GM23248 (cell line): ENCODE data around the gene PARP8. TPM values are rescaled to one million over a fixed set of nuclear protein-coding genes. Genes with fewer than 3 reads are reported as not detected.

Source experiments
- DNase-seq: peaks from one replicate; pipeline ENCODE4 v3.0.0-alpha.2; 2015
- H2AFZ ChIP-seq: fragments of 200-600 bp; sonication (generic); 2 replicates; pipeline ENCODE4 v1.6.1; 2016; ENCODE audit warnings: antibody characterized with exemption
- H3F3A ChIP-seq: fragments of 200-600 bp; sonication (generic); 2 replicates; pipeline ENCODE4 v1.6.1; 2016; ENCODE audit warnings: mild to moderate bottlenecking, antibody characterized with exemption, mixed run types; ENCODE audit not compliant: insufficient read depth
- H3K27ac ChIP-seq: fragments of 200-600 bp; sonication (generic); 2 replicates; pipeline ENCODE4 v1.5.1; 2016; ENCODE audit warnings: mild to moderate bottlenecking
- H3K27me3 ChIP-seq: fragments of 200-600 bp; sonication (generic); replicated peaks from 2 replicates; pipeline ENCODE4 v1.6.1; 2016; ENCODE audit warnings: mild to moderate bottlenecking; ENCODE audit not compliant: insufficient read depth
- H3K36me3 ChIP-seq: fragments of 200-600 bp; sonication (generic); 2 replicates; pipeline ENCODE4 v1.6.1; 2016; ENCODE audit warnings: low read depth, mild to moderate bottlenecking
- H3K4me1 ChIP-seq: fragments of 200-600 bp; sonication (generic); 2 replicates; pipeline ENCODE4 v1.6.1; 2016; ENCODE audit warnings: mild to moderate bottlenecking; ENCODE audit not compliant: insufficient read depth
- H3K4me2 ChIP-seq: fragments of 200-600 bp; sonication (generic); one replicate; pipeline ENCODE4 v1.6.1; 2016; ENCODE audit warnings: mild to moderate bottlenecking; ENCODE audit not compliant: unreplicated experiment
- H3K4me3 ChIP-seq: fragments of 200-600 bp; sonication (generic); 2 replicates; pipeline ENCODE4 v1.5.1; 2016; ENCODE audit warnings: mild to moderate bottlenecking
- H3K79me2 ChIP-seq: fragments of 200-600 bp; sonication (generic); 2 replicates; pipeline ENCODE4 v1.6.1; 2016; ENCODE audit warnings: mild to moderate bottlenecking; ENCODE audit not compliant: insufficient read depth
- H3K9ac ChIP-seq: fragments of 200-600 bp; sonication (generic); 2 replicates; pipeline ENCODE4 v1.6.1; 2016; ENCODE audit warnings: mild to moderate bottlenecking
- H3K9me2 ChIP-seq: fragments of 200-600 bp; sonication (generic); 2 replicates; pipeline ENCODE4 v1.6.1; 2016; ENCODE audit warnings: mixed run types, mild to moderate bottlenecking, moderate library complexity; ENCODE audit not compliant: insufficient read depth
- H3K9me3 ChIP-seq: fragments of 200-600 bp; sonication (generic); one replicate; pipeline ENCODE4 v1.6.1; 2017; ENCODE audit warnings: low read depth
- H4K20me1 ChIP-seq: fragments of 200-600 bp; sonication (generic); 2 replicates; pipeline ENCODE4 v1.6.0; 2016; ENCODE audit not compliant: insufficient read depth
- EZH2 ChIP-seq: fragments of 200-600 bp; sonication (generic); IDR thresholded peaks from 2 replicates; pipeline ENCODE4 v1.6.1; 2018; ENCODE audit warnings: antibody characterized with exemption, mild to moderate bottlenecking; ENCODE audit not compliant: insufficient read depth, poor library complexity, severe bottlenecking
- EZH2phosphoT487 ChIP-seq: fragments of 200-600 bp; sonication (generic); IDR thresholded peaks from 2 replicates; pipeline ENCODE4 v1.6.1; 2018; ENCODE audit warnings: antibody characterized with exemption, moderate library complexity, mild to moderate bottlenecking, low read depth; ENCODE audit not compliant: insufficient read depth
- WGBS, 2 experiments: methylation state at CpG; one replicate each; pipeline ENCODE4 v1.1.6; 2015 to 2017; ENCODE audit warnings: low lambda C conversion rate in 2 of 2, low coverage in 1 of 2; ENCODE audit errors: missing lambda C conversion rate in 2 of 2; 5-methylcytosine and 5-hydroxymethylcytosine counted together
- in situ Hi-C: fragments of 300-500 bp; cut with MboI; formaldehyde crosslinking; loops from 2 replicates; pipeline ENCODE4 v1.15.0; 2020
- polyA plus RNA-seq: library from polyadenylated mRNA; unstranded; fragments of >200 nt; fragmentation: Nextera tagmentation; extraction: Ambion mirVana; gene quantifications from 2 replicates; pipeline ENCODE4 v1.2.1, GENCODE V29; 2016
- total RNA-seq: library from RNA; depleted of rRNA; stranded (reverse); fragments of >200 nt; shearing (Covaris generic); gene quantifications from 2 replicates; pipeline ENCODE4 v1.2.3, GENCODE V29; 2014; rRNA removed

PARP8 gene
- total and polyA plus RNA-seq, 2 experiments from 2014 or later = 1.1 to 2.5 TPM

DNA sequence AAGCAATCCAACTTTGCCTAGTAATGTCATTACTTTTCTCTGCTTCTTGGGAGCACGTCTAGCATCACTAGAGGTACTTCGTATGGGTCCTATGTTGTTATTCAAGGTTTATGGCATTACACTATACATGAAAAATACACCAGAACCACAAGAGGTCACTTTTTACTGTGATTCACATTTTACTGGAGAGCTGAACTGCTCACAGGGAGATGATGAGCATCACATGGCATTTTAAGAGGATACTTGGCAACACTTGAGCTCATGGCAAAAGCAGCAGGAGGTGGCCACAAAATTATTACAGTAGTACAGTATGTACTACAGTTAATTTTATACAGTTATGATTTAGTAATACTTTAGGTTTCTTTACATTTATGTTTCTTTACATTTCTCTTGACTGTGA is 223.4 kb downstream of the PARP8 start:
- H3K9me2 ChIP-seq = no peaks in the 10 kb centered on the region
- no peaks in the 10 kb centered on the region for H4K20me1 ChIP-seq
- H2AFZ ChIP-seq = no peak overlapping the region
- H3K27ac ChIP-seq = no peak overlapping the region
- H3K4me3 ChIP-seq = no peak overlapping the region
- H3K36me3 ChIP-seq = no peaks in the 10 kb centered on the region
- H3K79me2 ChIP-seq = no peaks in the 10 kb centered on the region
- TF ChIP-seq EZH2 = no peak
- TF ChIP-seq EZH2phosphoT487 = no peak
- no peaks in the 10 kb centered on the region for H3K9me3 ChIP-seq
- no peaks in the 10 kb centered on the region for H3K27me3 ChIP-seq
- in situ Hi-C loops = no loop called here
- H3K9ac ChIP-seq = no peak overlapping the region
- DNase-seq = peak; percentile 11
- no peaks in the 10 kb centered on the region for H3K4me1 ChIP-seq
- 7 to 11% methylated on average over 2 of the region's 2 CpGs for WGBS, 2 experiments
- no peaks in the 10 kb centered on the region for H3F3A ChIP-seq
- no peak overlapping the region for H3K4me2 ChIP-seq

Other genes starting within 250 kb of the PARP8 start
- gene EMB, start 225.3 kb upstream of the PARP8 start, total RNA-seq = 0.22 TPM in 1 of 2 replicates, not detected in the other
- gene EMB, start 225.3 kb upstream of the PARP8 start, polyA plus RNA-seq = 0.20 TPM in 1 of 2 replicates, not detected in the other